Frontal cortex (tissue), 4 donors: ENCODE results near the gene KRIT1. TPM values are rescaled to one million over a fixed set of nuclear protein-coding genes. Genes with fewer than 3 reads are reported as not detected.

ENCODE experiments used
- DNase-seq, 2 donors: peaks; one replicate each; pipeline ENCODE4 v3.0.0; 2012; ENCODE audit warnings: low spot score in 2 of 2
- FAIRE-seq: peaks from 2 replicates; lab custom pipeline; 2012; peaks lifted over from hg19 to GRCh38; lab: Jason Lieb, UNC
- small RNA-seq: library from RNA; depleted of rRNA; stranded (forward); fragments of <200 nt; gene quantifications from one replicate; pipeline ENCODE3, GENCODE V24; 2014
- total RNA-seq: library from RNA; depleted of rRNA; stranded (reverse); fragments of >200 nt; gene quantifications from one replicate; pipeline ENCODE4 v1.2.3, GENCODE V29; 2014
- donor health status: control.
- donor health status: control.
- donor health status: control.

KRIT1 gene
- total RNA-seq, 1 donor from 2014 or later: 92.1 TPM

DNA sequence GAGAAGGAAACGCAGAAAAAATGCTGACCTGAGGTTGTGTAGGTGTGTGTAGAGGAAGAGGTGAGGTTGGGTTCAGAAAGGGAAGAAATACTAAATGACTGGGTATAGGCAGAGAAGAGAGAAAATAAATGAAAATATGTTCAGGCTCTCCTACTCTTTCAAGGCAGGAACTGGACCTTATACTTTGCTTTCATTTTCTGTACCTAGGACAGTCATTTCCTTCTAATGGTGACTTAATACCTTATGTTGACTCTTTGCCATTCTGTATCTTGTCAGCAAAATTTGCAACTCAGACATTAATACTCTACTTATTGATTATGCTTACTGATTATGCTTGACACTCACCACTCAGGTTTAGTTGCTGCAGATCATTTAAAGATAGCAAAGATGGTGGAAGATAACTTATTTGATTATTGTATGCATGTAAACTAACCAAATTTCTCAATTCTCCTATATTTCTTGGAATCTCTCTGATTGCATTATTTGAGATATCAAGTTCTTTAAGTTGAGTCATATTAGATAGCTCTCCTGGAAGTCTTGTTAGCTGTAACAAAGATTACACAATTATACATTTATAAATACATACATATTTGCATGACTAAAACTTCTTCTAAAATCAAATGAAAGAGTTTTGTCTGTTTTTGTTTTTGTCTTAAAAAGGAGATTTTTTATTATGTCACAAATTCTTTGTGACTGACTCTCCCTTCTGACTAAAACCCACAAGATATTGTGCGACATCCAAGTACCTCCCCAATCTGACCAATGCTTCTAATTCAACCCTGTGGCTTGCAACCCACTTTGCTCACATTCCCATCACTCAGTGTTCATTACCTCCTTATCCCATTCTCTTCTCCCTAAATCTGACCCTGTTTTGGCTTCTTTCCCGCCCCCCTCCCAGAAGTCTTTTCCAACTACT, 86.8 kb downstream of the KRIT1 start:
- FAIRE-seq: no peak

DNA sequence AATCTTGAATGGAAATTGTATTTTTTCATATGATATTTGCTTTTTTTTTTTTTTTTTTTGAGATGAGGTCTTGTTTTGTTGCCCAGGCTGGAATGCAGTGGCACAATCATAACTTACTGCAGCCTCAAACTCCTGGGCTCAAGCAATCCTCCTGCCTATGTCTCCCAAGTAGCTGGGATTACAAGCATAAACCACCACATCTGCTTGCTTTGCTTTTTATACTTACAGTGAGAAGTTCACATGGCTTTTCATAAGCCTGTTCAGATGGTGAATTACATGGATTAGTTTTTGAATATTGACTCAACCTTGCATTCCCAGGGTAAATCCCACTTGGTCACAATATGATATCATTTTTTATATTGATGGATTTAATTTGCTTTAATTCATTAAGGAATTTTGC, 88.7 kb downstream of the KRIT1 start:
- no peak for FAIRE-seq

More for the DNA sequence above, 86.8 kb downstream of the KRIT1 start:
- no peak for DNase-seq

DNA sequence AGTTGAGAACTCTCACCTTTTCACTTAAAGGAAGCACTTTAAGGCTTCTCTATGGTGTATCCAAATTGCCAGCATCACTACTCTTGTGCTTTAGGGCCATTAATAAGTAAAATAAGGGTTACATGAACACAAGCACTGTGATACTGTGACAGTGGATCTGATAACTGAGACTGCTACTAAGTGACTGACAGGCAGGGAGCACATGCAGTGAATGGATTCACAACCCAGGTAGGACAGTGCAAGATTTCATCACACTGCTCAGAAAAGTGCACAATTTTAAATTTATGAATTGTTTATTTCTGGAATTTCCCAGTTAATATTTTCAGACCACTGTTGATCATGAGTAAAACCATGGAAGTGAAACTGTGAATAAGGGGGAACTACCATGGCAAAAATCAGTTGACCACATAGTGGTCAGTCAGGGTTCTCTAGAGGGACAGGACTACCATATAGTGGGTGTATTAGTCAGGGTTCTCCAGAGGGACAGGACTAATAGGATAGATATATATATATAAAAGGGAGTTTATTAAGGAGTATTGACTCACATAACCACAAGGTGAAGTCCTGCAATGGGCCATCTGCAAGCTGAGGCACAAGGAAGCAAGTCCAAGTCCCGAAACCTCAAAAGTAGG, 90.5 kb downstream of the KRIT1 start:
- FAIRE-seq (no peak), DNase-seq (no peak)

More for the DNA sequence above, 88.7 kb downstream of the KRIT1 start:
- DNase-seq: no peak

DNA sequence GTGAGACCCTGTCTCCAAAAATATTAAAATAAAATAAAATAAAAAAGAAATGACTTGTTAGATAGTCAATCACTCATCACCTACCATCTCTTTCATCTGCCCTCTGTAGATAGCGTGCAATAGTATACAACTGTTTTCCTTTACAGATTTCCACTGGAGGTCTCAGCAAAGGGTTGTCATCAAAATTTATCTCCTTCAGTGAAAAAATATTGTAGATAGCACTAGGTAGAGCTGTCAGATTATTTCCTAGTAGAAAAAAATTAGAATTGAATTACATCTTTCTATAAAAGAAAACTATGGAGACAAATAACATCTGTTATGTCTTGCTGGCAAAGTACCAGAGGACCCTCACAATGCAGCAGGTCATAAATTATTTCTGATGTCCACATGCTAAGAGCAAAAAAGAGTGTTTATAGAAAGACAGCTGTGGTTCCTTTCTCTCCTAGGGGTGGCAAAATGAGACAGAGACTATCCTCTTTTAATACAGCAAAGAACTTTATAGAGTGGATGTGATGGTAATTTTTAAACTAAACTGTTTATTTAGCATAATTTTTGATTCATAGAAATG, 95.2 kb downstream of the KRIT1 start:
- FAIRE-seq (no peak), DNase-seq (no peak)

DNA sequence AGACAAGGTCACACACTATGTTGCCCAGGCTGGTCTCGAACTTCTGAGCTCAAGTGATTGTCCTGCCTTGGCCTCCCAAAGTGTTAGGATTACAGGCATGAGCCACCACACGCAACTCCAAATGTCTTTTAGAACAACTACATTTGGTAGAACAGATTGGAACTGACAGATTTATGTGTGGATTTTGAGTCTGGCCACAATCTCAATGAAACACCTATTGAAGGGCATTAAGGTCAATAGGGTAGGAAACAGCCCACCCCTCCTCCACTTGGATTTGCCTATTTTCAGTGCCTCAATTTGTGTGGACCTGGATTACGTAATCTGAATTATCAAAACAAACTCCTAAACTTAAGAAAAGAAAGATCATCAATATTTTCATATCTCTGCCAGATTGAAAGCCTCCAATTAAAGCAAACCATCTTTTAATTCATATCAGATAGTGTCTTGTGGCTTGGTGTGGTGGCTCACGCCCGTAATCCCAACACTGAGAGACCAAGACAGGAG, 95.9 kb downstream of the KRIT1 start:
- FAIRE-seq: no peak
- DNase-seq: no peak

Small RNA genes within 50 kb of the gene (small RNA-seq; reads per million reads assigned to genes)
- not detected for gene MIR1285-1
- not detected for gene RF00019

Other genes starting within 250 kb of the KRIT1 start
- gene CYP51A1, start 111.4 kb downstream of the KRIT1 start, total RNA-seq: 516 TPM
- gene LRRD1, start 66.8 kb downstream of the KRIT1 start, total RNA-seq: 1.2 TPM
- 114 TPM for gene ANKIB1, start 60 bp upstream of the KRIT1 start, total RNA-seq
- gene GATAD1, start 201.6 kb upstream of the KRIT1 start, total RNA-seq: 21.2 TPM
- not detected for gene ERVW-1, start 232.0 kb upstream of the KRIT1 start, total RNA-seq